AG09309 (cell line): ENCODE results near the gene SMIM36.
"Not testable (repeated sequence)": the region's sequence is repeated elsewhere in the genome, so short reads cannot be mapped to it uniquely, and the experiment has no call there.

ENCODE experiments used
- DNase-seq: peaks from one replicate; pipeline ENCODE4 v3.0.0-alpha.2; 2010; ENCODE audit warnings: low read depth
- H3K4me3 ChIP-seq: 2 replicates; pipeline ENCODE4 v1.5.1; 2011; ENCODE audit warnings: mild to moderate bottlenecking, low read depth, low read length, moderate library complexity; ENCODE audit not compliant: control insufficient read depth
- CTCF ChIP-seq: IDR thresholded peaks from 2 replicates; pipeline ENCODE4 v1.5.1; 2011; ENCODE audit warnings: mild to moderate bottlenecking, low read depth, low read length, inconsistent platforms; ENCODE audit not compliant: insufficient read depth, control insufficient read depth; ENCODE audit errors: missing control alignments

Gene SMIM36

GRCh38 chr17:55530064-55530463 is 18.8 kb upstream of the SMIM36 start:
- no peak for DNase-seq
- no peak for TF ChIP-seq CTCF

GRCh38 chr17:55527540-55528118 is 16.4 kb upstream of the SMIM36 start:
- TF ChIP-seq CTCF, result peak; percentile 69
- peak; percentile 25 for DNase-seq
- no peak overlapping the region for H3K4me3 ChIP-seq

More at GRCh38 chr17:55530064-55530463, 18.8 kb upstream of the SMIM36 start:
- H3K4me3 ChIP-seq, result no peak overlapping the region

- no peak overlapping the region for H3K4me3 ChIP-seq
- TF ChIP-seq CTCF, result no peak
- DNase-seq, result no peak
These were observed 13.4 kb upstream of the SMIM36 start for GRCh38 chr17:55524440-55525220.

GRCh38 chr17:55523032-55523431 is 11.8 kb upstream of the SMIM36 start:
- not testable (repeated sequence) for DNase-seq, H3K4me3 ChIP-seq

- DNase-seq, result no peak
- H3K4me3 ChIP-seq, result no peak overlapping the region
- TF ChIP-seq CTCF, result no peak
These were observed 9.9 kb upstream of the SMIM36 start for GRCh38 chr17:55521186-55521585.

- no peak overlapping the region for H3K4me3 ChIP-seq
- DNase-seq, result no peak
- no peak for TF ChIP-seq CTCF
These were observed 9.2 kb upstream of the SMIM36 start for GRCh38 chr17:55520402-55520801.

- no peak overlapping the region for H3K4me3 ChIP-seq
- no peak for DNase-seq
- TF ChIP-seq CTCF, result no peak
These were observed 7.3 kb upstream of the SMIM36 start for GRCh38 chr17:55518510-55518909.
